ENCODE data around the gene KRT38. TPM values are rescaled to one million over a fixed set of nuclear protein-coding genes. Genes with fewer than 3 reads are reported as not detected.

KRT38 gene
- total and polyA plus RNA-seq, 3 donors from 2014 or later, result not detected

DNA sequence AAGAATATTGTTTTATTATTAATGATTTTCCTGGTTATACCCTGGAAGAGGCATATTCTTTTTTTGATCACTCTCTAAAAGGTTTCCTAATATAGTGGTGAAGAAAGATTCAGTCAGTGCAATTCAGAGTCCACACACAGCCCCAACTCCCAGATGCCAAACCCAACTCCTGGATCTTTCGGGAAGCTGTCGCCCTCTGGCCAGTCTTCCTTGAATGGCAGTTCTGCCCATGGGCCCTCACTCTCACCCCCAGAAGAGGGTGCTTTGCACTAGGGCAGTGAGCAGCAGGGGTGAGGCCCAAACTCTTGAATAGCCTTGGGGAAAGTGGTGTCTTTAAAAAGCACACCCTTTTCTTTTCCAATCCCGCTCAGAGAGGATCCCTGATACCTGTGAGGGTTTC is 15.4 kb upstream of the KRT38 start:
- intact Hi-C loops (cut with DNase I; ENCODE audit: low total_unique reads), result no loop called here
- Histone ChIP-seq H3K36me3 (ENCODE audit: low read depth, missing control alignments) (no peaks in the 10 kb centered on the region), H3K4me1 (no peaks in the 10 kb centered on the region), H3K9me3 (no peaks in the 10 kb centered on the region), H3K27me3 (no peaks in the 10 kb centered on the region), H3K27ac (no peak overlapping the region), H3K4me3 (no peak overlapping the region)
- 79 to 90% methylated on average over 3 of the region's 3 CpGs for WGBS, 2 donors
- DNase-seq, result no peak
- TF ChIP-seq CTCF (IDR thresholded peaks at IDR 0.05), result no peak
- no peak for TF ChIP-seq POLR2A (IDR thresholded peaks at IDR 0.05)

DNA sequence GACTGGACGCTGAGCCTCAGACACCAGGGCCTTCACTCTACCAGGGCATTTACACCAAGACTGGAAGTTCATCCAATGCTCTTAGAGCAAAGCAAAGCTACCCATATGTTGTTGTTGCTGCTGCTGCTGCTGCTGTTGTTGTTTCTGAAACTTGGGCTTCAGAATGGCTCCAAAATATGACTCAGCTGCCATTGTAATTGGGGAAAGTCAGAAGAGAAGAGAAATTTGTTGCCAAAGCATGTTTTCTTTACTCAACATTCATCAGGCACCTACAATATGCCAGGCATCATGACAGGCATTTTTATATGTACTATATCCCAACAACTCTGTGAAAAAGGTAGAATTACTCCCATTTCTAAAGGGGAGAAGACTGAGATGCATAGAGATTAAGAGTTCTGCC is 14.5 kb upstream of the KRT38 start:
- Histone ChIP-seq H3K9me3 (no peaks in the 10 kb centered on the region), H3K27ac (no peak overlapping the region), H3K4me3 (no peak overlapping the region), H3K36me3 (ENCODE audit: low read depth, missing control alignments) (no peaks in the 10 kb centered on the region), H3K4me1 (no peaks in the 10 kb centered on the region), H3K27me3 (no peaks in the 10 kb centered on the region)
- TF ChIP-seq POLR2A (IDR thresholded peaks at IDR 0.05) (no peak), CTCF (IDR thresholded peaks at IDR 0.05) (no peak)
- WGBS, 2 donors, result 100% methylated on average over 1 of the region's 1 CpG
- intact Hi-C loops (cut with DNase I; ENCODE audit: low total_unique reads), result no loop called here
- no peak for DNase-seq

DNA sequence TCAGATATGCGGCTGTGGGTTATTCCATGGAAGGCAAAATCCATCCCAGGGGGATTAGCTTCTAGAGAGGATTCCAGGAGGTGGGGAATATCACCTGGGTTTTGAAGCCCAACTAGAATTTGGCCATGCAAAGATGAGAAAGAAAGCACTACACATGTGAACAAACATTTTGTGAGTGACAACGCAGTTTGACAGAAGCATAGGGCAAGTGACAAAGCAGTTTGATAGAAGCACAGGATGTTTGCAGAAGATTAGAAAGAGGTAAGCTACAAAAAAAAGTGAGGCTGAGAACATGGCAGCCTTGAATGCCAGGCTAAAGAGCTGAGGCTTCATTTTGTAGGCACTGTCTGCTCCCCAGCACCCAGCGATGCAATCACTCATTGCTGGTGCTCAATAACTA is 12.3 kb upstream of the KRT38 start:
- no peak overlapping the region for H3K27ac ChIP-seq
- H3K36me3 ChIP-seq (ENCODE audit: low read depth, missing control alignments), result no peaks in the 10 kb centered on the region
- no peaks in the 10 kb centered on the region for H3K27me3 ChIP-seq
- no peaks in the 10 kb centered on the region for H3K9me3 ChIP-seq
- TF ChIP-seq POLR2A (IDR thresholded peaks at IDR 0.05) (no peak), CTCF (IDR thresholded peaks at IDR 0.05) (no peak)
- H3K4me1 ChIP-seq, result no peaks in the 10 kb centered on the region
- intact Hi-C loops (cut with DNase I; ENCODE audit: low total_unique reads), result no loop called here
- no peak overlapping the region for H3K4me3 ChIP-seq
- WGBS, 2 donors, result 93 to 96% methylated on average over 3 of the region's 3 CpGs
- no peak for DNase-seq

DNA sequence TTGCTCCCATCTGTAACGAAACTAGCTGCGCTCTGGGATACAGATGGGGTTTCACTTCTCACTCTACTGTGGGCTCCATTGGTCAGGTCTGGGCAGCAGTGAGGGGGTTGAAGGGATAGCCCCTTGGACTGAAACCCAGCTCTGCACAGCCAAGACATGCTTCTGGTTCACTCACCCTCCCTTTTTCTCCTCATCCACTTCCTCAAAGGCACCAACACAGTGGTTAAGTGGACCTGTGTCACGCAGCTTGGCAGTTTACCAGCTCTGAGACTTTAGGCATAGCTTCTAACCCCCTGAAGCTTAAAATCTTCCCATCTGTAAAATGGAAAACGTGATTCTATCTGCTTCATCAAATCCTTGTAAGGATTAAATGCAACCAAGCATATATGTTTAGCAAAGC is 11.5 kb upstream of the KRT38 start:
- Histone ChIP-seq H3K36me3 (ENCODE audit: low read depth, missing control alignments) (no peaks in the 10 kb centered on the region), H3K9me3 (no peaks in the 10 kb centered on the region), H3K4me1 (no peaks in the 10 kb centered on the region), H3K27ac (no peak overlapping the region), H3K27me3 (no peaks in the 10 kb centered on the region), H3K4me3 (no peak overlapping the region)
- WGBS, 2 donors, result 63 to 74% methylated on average over 4 of the region's 4 CpGs
- intact Hi-C loops (cut with DNase I; ENCODE audit: low total_unique reads), result no loop called here
- TF ChIP-seq CTCF (IDR thresholded peaks at IDR 0.05) (no peak), POLR2A (IDR thresholded peaks at IDR 0.05) (no peak)
- no peak for DNase-seq

- TF ChIP-seq POLR2A (IDR thresholded peaks at IDR 0.05) (no peak), CTCF (IDR thresholded peaks at IDR 0.05) (no peak)
- no peak for DNase-seq
- Histone ChIP-seq H3K27me3 (no peaks in the 10 kb centered on the region), H3K4me1 (no peaks in the 10 kb centered on the region), H3K27ac (no peak overlapping the region), H3K9me3 (no peaks in the 10 kb centered on the region), H3K36me3 (ENCODE audit: low read depth, missing control alignments) (no peaks in the 10 kb centered on the region), H3K4me3 (no peak overlapping the region)
- intact Hi-C loops (cut with DNase I; ENCODE audit: low total_unique reads), result no loop called here
- 74 to 77% methylated on average over 2 of the region's 2 CpGs for WGBS, 2 donors
Measured at GRCh38 chr17:41451154-41451728, 10.5 kb upstream of the KRT38 start.

Measured in testis (tissue), 3 donors.